ENCODE data around the gene POLA2.
A peak's percentile ranks its signal among the peaks of the same experiment; 100 is the strongest.
"Not testable (repeated sequence)": the region's sequence is repeated elsewhere in the genome, so short reads cannot be mapped to it uniquely, and the experiment has no call there.

Gene POLA2

DNA sequence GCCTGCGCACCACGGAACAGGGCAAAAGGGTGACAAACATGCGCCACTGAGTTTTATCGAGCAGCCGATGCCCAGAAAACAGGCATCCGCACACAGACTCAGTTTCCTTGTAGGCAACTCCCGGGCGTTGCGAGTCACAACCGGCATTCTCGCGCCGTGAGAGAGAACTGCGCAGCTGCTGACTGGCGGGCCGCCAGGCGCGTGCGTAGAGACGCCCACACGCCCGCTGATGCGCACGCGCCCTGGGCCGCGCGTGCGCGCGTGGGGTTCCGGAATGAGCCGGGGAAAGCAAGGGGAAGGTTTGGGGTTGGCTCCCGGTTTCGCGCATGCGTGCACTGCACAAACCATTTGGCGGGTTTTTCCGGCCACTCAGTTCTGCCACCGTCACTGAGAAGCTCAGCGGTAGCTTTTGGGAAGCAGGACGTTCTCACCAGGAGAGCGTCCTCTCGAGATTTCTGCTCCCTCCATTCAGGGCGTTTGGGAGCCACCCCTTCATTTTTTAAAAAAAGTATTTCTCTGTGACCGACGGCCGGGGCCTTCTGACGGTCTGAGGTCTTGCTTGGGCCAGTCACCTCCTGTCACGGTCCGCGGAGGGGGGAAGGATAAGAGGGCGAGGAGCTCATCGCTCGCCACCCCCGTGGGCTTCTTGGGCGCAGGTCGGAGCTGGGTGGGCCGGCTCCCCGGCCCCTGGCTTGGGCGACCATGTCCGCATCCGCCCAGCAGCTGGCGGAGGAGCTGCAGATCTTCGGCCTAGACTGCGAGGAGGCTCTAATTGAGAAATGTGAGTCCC is at the start of gene POLA2:
POLA2 (plus strand) TSS at position 372 of the 790 bp plus-strand sequence; CDS start at position 703, 331 bp downstream.
- DNase-seq (ENCODE audit: low read depth) = peak; percentile 96

- DNase-seq (ENCODE audit: low read depth) = no peak
These were observed 49.4 kb upstream of the POLA2 start for GRCh38 chr11:65212226-65212801.

DNA sequence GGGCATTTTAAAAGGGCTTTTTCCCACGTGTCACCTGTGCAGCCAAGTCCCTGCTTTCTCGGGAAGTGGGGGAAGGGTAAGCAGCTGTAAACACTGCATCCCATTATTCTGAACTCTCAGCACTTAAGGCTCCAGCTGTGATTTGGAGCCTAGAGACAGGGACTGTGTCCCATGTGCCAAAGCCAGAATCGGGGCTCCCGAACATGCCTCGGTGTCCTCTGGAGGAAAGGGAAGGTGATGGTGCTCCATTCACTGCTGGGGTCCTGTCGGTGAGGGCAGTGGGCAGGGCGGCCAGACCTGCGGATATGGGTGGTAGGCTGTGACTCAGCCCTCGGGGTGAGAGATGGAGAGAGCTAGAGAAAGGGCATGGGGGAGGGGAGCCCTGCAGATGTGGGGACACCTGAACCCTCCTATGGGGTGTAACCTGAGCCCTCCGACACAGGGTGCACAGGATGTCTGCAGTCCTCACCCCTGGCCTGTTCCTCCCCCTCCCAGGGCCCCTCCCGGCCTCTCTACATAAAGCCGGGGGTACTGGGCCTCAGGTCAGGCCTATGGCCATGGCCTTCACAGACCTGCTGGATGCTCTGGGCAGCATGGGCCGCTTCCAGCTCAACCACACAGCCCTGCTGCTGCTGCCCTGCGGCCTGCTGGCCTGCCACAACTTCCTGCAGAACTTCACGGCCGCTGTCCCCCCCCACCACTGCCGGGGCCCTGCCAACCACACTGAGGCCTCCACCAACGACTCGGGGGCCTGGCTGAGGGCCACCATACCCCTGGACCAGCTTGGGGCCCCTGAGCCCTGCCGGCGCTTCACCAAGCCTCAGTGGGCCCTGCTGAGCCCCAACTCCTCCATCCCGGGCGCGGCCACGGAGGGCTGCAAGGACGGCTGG is 48.2 kb upstream of the POLA2 start:
- DNase-seq (ENCODE audit: low read depth) = no peak

DNA sequence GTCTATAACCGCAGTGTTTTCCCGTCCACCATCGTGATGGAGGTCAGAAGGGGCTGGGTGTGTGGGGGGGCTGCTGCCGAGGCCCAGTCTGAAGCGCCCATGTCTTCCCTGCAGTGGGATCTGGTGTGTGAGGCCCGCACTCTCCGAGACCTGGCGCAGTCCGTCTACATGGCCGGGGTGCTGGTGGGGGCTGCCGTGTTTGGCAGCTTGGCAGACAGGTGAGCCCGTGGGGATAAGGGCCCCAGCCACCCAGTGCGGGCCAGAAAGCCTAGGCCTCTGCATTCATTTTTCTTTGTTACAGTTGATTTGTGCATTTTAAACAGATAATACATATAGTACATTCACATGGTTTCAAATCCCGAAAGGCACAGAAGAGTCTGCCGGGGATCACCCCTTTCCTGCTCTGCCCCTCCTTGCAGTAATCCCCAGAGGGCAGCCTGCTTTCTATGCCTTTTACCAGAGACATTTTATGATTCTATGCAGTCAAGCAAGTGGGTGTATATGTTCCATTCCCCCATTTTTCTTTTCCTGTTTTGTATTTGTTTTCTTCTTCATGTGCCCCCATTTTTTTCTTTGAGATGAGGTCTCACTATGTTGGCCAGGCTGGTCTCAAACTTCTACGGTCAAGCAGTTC is 47.4 kb upstream of the POLA2 start:
- no peak for DNase-seq (ENCODE audit: low read depth)

DNA sequence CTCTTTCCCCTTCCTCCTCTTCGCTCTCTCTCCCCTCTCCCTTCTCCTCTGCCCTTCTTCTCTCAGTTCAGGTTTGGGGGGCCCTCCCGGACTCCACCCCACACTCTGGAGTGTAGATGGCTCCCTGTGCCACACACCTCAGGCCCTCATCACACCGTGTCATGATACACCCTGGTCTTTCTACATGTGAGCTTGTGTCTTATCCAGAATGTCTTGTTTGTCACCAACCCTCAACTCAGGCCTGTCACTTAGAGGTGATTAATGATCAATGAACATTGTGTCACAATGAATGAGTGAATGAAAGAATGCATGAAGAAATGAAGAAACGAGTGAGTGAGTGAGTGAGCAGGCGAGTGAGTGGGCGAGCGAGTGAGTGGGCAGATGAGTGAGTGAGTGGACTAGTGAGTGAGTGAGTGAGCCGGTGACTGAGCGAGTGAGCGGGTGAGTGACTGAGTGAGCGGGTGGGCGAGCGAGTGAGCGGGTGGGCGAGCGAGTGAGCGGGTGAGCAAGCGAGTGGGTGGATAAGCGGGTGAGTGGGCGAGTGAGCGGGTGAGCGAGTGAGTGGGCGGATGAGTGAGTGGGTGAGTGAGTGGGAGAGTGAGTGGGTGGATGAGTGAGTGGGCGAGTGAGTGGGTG is 46.2 kb upstream of the POLA2 start:
- no peak for DNase-seq (ENCODE audit: low read depth)

DNA sequence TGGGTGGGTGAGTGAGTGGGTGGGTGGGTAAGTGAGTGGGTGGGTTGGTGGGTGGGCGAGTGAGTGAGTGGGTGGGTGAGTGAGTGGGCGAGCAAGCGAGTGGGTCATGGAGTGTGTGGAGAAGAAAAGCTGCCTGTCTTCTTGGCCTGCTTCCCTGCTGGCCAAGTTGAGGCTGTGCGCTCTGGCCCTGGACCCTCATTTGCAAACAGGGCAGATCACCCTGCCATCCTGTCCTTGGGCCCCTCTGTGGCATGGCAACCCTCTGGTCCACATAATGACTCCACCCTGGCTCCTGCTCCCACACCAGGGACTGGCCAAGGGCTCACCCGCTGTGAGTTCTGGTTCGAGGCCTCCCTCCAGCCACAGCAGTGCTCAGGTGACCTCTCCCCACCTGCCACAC is 44.9 kb upstream of the POLA2 start:
- no peak for DNase-seq (ENCODE audit: low read depth)

DNA sequence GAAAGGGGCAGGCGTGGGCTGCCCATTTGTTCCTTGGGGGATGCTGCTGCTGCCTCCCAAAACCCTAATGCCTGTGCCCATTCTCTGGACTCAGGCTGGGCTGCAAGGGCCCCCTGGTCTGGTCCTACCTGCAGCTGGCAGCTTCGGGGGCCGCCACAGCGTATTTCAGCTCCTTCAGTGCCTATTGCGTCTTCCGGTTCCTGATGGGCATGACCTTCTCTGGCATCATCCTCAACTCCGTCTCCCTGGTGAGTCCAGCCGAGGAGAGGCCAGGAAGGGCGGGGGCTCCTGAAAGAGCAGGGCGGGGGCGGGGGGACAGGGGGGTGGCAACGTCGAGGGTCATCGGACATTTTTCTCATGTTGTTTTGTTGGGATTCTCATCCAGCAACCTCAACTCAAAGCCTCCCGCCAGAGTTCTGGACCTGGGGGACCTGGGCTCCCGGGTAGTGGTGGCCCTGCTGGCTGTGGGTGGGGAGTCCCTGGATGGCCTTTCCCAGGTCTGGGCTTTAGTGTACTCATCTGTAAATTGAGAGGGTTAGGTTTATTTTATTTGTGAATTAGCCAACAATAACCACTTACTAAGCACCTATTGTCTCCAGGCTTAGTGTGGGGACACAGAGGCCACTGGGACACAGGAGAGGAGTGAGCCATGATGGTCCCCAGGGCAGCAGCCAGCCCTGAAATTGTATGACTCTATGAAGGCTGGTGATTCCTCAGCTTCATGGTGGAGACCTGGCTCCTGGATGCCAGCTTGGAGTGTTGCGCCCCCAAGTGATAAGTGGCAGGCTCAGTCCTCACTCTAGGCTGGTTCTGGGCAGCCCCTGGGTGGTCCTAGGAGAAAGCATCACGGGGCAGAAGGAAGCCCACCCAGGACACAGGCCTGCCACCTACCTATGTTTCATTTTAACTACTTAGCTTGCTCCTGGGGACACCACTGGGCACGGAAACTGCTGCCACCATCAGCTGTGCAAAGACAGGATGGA is 44.0 kb upstream of the POLA2 start:
- DNase-seq (ENCODE audit: low read depth) = no peak

DNA sequence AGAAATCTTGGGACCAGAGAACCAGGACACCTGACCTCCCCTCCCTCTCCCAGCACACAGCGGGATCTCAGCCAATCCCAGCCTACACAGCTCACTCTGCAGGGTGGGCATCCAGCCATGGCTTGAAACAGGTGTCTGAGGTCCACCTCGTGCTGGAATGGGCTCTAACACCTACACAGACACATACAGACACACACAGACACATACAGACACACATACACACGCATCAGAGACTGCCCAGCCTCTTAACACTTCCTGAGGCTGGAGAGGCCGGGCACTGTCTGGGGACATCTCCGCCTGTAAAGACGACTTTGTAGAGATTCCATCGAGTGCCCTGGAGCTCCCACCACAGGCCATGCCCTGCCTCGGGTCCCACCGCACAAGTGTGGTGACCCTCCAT is 43.3 kb upstream of the POLA2 start:
- DNase-seq (ENCODE audit: low read depth) = no peak

DNA sequence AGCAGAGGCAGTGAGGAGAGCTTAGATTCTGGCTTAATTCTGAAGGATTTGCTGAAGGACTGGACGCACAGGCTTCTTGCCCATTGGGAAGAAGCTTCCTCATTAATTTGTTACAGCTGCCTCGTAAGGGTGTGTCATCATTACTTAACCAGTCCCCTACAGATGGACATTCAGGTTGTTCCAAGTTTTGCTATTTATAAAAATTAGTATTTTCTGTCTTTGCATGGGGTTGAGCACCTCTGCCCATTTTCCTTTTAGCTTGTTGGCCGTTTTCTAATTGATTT is 41.9 kb upstream of the POLA2 start:
- DNase-seq (ENCODE audit: low read depth) = no peak

GRCh38 chr11:65221026-65221425 is 40.7 kb upstream of the POLA2 start:
- no peak for DNase-seq (ENCODE audit: low read depth)

GRCh38 chr11:65223011-65223410 is 38.8 kb upstream of the POLA2 start:
- DNase-seq (ENCODE audit: low read depth) = no peak

- no peak for DNase-seq (ENCODE audit: low read depth)
These were observed 36.9 kb upstream of the POLA2 start for GRCh38 chr11:65224930-65225278.

DNA sequence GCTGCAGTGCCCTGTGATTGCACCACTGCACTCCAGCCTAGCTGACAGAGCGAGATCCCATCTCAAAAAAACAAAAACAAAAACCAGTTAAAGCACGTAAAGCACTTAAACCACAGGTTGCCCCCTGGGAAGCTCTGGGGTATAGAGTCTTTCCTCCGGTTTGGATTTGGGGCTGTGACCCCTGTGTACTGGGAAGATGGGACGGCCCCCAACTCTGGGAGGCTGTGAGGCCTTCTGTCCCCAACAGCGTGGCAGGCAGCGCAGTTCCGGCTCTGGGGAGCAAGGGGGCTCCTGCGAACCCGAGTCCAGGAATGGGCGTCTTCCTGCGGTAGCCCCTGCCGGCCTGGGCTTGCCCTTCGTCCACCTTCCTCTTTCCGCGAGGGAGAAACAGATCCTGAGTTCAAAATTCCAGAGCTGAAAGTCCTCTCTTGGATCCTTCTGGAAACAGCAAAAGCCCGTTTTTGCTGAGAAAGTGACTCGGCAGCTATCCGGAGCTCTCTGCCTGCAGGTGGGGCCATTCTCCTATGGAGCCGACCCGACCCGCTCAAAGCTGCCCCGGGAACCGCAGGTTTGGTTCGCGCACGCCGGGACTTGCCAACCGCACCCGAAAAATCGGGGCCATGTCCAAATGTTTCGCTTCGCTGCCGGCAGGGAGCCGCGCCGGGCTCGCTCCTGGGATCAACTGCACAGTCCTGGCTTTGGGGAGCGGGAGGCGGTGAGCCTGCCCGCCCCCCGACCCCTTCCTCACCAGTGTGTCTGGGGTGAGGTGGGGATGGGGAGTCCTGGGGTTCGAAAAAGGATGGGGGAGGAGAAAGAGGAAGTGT is 36.3 kb upstream of the POLA2 start:
- peak; percentile 31 for DNase-seq (ENCODE audit: low read depth)

GRCh38 chr11:65226103-65226442 is 35.7 kb upstream of the POLA2 start:
- no peak for DNase-seq (ENCODE audit: low read depth)

DNA sequence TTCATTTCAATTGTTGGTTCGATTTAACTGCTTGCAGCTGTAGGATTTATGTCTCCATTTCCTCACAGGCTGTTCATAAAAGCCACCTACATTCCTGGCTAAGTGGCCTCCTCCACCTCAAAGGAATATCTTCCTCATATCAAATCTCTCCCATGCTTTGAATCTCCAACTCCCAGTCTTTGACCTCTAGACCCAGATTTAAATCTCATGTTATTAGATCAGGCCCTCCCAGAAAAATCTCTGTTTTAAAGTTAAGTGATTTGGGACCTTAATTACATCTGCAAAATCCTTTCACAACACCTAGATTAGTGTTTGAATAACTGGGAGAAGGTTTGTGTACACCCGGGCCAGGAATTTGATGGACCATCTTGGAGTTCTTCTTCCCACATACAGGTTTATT is 33.9 kb upstream of the POLA2 start:
- DNase-seq (ENCODE audit: low read depth) = no peak

DNA sequence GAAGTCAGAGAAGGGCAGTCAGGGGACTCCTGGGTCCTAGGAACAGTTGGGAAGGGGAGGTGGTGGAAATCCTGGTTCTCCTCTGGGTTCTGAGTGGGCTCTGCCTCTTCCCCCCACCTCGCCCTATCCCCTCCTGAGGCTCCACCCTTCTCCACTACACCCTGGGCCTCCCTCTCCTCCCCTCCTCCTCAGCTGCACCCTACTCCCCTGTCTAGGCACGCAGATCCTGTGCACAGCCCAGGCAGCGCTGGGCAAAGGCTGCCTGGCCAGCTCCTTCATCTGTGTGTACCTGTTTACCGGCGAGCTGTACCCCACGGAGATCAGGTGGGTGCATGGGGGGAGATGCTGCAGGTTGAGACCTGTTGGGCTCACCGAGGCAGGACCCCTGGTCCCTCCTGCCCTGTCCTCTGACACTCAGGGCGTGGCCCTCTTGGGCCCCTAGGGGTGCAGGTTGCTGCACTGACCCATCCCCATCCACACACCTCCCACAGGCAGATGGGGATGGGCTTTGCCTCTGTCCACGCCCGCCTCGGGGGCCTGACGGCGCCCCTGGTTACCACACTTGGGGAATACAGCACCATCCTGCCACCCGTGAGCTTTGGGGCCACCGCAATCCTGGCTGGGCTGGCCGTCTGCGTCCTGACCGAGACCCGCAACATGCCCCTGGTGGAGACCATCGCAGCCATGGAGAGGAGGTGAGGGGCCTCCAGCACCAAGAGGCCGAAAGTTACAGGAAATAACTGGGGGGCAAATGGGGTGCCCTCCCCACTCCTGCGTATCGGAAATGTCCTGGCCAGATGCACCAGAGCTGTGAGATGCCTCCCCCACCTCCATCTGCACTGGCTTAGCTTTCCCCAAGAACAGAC is 25.3 kb upstream of the POLA2 start:
- DNase-seq (ENCODE audit: low read depth) = no peak

GRCh38 chr11:65238302-65238701 is 23.5 kb upstream of the POLA2 start:
- not testable (repeated sequence) for DNase-seq (ENCODE audit: low read depth)

DNA sequence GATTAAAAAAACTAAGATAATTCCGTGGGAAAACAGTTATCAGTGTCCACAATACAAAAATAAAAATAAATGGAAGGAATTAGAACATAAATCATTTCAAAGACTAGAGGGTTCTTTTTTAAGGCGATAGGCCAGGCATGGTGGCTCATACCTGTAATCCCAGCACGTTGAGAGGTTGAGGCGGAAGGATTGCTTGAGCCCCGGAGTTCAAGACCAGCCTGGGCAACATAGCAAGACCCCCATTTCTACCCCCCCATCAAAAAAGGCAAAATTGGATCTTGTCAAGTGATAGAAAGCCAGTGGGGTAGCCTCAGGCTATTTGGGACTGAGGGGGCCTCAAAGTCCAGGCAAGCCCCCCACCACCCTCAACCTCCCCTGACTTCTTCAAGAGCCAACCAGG is 20.6 kb upstream of the POLA2 start:
- no peak for DNase-seq (ENCODE audit: low read depth)

DNA sequence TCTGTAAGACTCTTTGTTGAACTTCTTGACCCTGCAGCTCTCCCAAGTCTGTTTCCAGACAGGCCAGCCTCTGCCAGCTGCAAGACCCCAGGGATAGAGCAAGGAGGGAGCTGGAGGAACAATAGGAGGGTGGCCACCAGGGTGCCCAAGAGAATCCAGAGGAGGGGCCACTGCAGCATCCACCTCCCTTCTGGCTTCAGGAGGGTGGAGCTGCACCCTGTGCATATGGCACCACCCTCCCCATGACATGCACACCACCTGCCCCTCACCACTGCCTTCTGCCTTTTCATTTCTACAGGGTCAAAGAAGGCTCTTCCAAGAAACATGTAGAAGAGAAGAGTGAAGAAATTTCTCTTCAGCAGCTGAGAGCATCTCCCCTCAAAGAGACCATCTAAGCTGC is 20.1 kb upstream of the POLA2 start:
- DNase-seq (ENCODE audit: low read depth) = no peak

Measured in activated T-helper 1 cell treated with Interleukin-2 at 50 U/mL for 16 hours (primary cell).